ENCODE measurements around the gene CMTM8. TPM values are rescaled to one million over a fixed set of nuclear protein-coding genes. Genes with fewer than 3 reads are reported as not detected.

Gene CMTM8
- total RNA-seq, 1 experiment from 2014 or later, result 28.5 TPM

DNA sequence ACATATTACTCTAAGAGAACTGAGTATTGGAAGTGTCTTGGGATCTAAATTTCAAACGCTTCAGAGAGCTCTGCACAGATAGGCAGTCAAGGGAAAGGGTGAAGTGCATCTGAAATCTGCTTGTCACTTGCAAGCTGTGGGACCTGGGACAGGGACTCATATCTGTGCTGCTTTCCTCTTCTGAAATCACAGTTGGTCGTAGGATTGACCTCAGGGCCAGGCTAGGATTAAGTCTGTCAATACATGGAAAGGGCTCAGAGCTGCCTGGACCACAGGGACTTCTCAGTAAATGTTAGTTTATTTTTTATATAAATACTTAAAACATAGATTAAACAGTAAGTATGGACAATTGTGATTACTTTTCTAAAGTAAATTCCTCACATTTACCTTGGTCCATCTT lies 78.5 kb downstream of the CMTM8 start:
- Histone ChIP-seq H3K36me3 (ENCODE audit: control insufficient read depth, insufficient read depth, low read length) (no peaks in the 10 kb centered on the region), H3K4me3 (ENCODE audit: low read depth, low read length) (no peak overlapping the region), H3K27me3 (replicated peaks; ENCODE audit: control insufficient read depth, insufficient read depth, low read length) (no peaks in the 10 kb centered on the region), H3K4me1 (peaks cover 25% of the 10 kb centered on the region), H3K9me3 (no peaks in the 10 kb centered on the region)
- ChIA-PET POLR2A (interaction anchor here (0.6 kb wide), 1 partner anchor 216 kb away, joined by 5 read pairs; no protein-coding TSS in a partner anchor), CTCF (interaction anchor here (0.6 to 1.1 kb wide), 4 partner anchors 19 to 1183 kb away, joined by 3 to 4 read pairs (median 3); no protein-coding TSS in a partner anchor)
- Mint-ChIP-seq H3K27ac (ENCODE audit: unreplicated experiment) (no peak overlapping the region), H3K4me1 (ENCODE audit: low read depth, unreplicated experiment) (peaks cover 23% of the 10 kb centered on the region), H3K36me3 (ENCODE audit: insufficient read depth, unreplicated experiment) (no peaks in the 10 kb centered on the region), H3K27me3 (ENCODE audit: insufficient read depth, unreplicated experiment) (no peaks in the 10 kb centered on the region), H3K9me3 (ENCODE audit: unreplicated experiment) (no peaks in the 10 kb centered on the region), H3K4me3 (ENCODE audit: unreplicated experiment) (no peak overlapping the region)
- peak; percentile 57 to 59 for DNase-seq
- TF ChIP-seq, protein P1, sequence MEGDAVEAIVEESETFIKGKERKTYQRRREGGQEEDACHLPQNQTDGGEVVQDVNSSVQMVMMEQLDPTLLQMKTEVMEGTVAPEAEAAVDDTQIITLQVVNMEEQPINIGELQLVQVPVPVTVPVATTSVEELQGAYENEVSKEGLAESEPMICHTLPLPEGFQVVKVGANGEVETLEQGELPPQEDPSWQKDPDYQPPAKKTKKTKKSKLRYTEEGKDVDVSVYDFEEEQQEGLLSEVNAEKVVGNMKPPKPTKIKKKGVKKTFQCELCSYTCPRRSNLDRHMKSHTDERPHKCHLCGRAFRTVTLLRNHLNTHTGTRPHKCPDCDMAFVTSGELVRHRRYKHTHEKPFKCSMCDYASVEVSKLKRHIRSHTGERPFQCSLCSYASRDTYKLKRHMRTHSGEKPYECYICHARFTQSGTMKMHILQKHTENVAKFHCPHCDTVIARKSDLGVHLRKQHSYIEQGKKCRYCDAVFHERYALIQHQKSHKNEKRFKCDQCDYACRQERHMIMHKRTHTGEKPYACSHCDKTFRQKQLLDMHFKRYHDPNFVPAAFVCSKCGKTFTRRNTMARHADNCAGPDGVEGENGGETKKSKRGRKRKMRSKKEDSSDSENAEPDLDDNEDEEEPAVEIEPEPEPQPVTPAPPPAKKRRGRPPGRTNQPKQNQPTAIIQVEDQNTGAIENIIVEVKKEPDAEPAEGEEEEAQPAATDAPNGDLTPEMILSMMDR (IDR thresholded peaks at IDR 0.05; ENCODE audit: insufficient read depth in 1 of 2, low read depth in 1 of 2, low read length in 1 of 2, severe bottlenecking in 1 of 2, unreplicated experiment in 1 of 2), result no peak
- no TSS peak for BruUV-seq (replicated peaks)
- intact Hi-C loops (cut with micrococcal nuclease; ENCODE audit: unreplicated experiment), result loop anchor here (2.0 kb wide), 1 partner anchor 30 kb away; no protein-coding TSS in a partner anchor

DNA sequence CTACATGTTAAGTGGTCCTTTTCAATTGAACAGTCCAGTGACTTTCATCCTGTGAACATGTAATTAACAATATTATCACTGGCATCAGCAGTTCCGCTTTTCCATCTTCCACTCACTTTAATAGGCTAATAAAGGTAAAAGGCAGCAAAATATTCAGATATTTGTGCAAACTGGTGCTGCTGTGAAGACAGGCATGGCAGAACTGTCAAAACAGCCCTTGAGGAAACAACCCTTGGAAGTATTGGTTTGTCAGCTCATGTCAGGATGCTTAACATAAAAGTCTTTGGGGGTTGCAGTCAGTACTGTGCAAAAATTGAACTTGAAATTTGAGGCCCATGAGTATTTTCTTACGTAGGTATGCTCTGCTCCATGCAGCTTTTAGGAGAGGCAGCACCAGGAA lies 81.1 kb downstream of the CMTM8 start:
- TF ChIP-seq, protein P1 (IDR thresholded peaks at IDR 0.05; ENCODE audit: insufficient read depth in 1 of 2, low read depth in 1 of 2, low read length in 1 of 2, severe bottlenecking in 1 of 2, unreplicated experiment in 1 of 2), result no peak
- H3K9me3 ChIP-seq, result no peaks in the 10 kb centered on the region
- Mint-ChIP-seq H3K4me1 (ENCODE audit: low read depth, unreplicated experiment) (peaks cover 14% of the 10 kb centered on the region), H3K27me3 (ENCODE audit: insufficient read depth, unreplicated experiment) (no peaks in the 10 kb centered on the region), H3K9me3 (ENCODE audit: unreplicated experiment) (no peaks in the 10 kb centered on the region), H3K27ac (ENCODE audit: unreplicated experiment) (no peak overlapping the region), H3K4me3 (ENCODE audit: unreplicated experiment) (no peak overlapping the region), H3K36me3 (ENCODE audit: insufficient read depth, unreplicated experiment) (no peaks in the 10 kb centered on the region)
- DNase-seq, result no peak
- H3K27me3 ChIP-seq (replicated peaks; ENCODE audit: control insufficient read depth, insufficient read depth, low read length), result no peaks in the 10 kb centered on the region
- intact Hi-C loops (cut with micrococcal nuclease; ENCODE audit: unreplicated experiment), result no loop called here
- peaks cover 15% of the 10 kb centered on the region for H3K4me1 ChIP-seq
- H3K36me3 ChIP-seq (ENCODE audit: control insufficient read depth, insufficient read depth, low read length), result no peaks in the 10 kb centered on the region; the same call in 1 of the 2 replicates
- ChIA-PET POLR2A (no interaction called here), CTCF (no interaction called here)
- H3K4me3 ChIP-seq (ENCODE audit: low read depth, low read length), result no peak overlapping the region
- no TSS peak for BruUV-seq (replicated peaks)

DNA sequence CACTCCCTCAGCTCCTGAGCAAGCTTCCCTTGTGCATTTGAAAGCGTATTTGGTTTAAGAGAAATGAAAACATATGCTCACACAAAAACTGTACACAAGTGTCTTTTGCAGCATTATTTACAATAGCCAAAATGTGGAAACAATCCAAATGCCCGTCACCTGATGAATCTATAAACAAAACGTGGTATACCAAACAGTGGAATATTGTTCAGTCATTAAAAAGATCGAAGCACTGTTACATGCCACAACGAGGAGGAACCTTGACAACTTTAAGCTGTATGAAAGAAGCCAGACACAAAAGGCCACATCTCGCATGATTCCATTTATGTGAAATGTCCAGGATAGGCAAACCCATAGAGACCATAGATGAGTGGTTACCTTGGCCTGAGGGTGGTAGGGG lies 81.6 kb downstream of the CMTM8 start:
- Mint-ChIP-seq H3K4me1 (ENCODE audit: low read depth, unreplicated experiment) (peaks cover 14% of the 10 kb centered on the region), H3K27me3 (ENCODE audit: insufficient read depth, unreplicated experiment) (no peaks in the 10 kb centered on the region), H3K27ac (ENCODE audit: unreplicated experiment) (no peak overlapping the region), H3K36me3 (ENCODE audit: insufficient read depth, unreplicated experiment) (no peaks in the 10 kb centered on the region), H3K4me3 (ENCODE audit: unreplicated experiment) (no peak overlapping the region), H3K9me3 (ENCODE audit: unreplicated experiment) (no peaks in the 10 kb centered on the region)
- Histone ChIP-seq H3K36me3 (ENCODE audit: control insufficient read depth, insufficient read depth, low read length) (no peaks in the 10 kb centered on the region; the same call in 1 of the 2 replicates), H3K4me3 (ENCODE audit: low read depth, low read length) (no peak overlapping the region), H3K9me3 (no peaks in the 10 kb centered on the region), H3K4me1 (peaks cover 15% of the 10 kb centered on the region), H3K27me3 (replicated peaks; ENCODE audit: control insufficient read depth, insufficient read depth, low read length) (no peaks in the 10 kb centered on the region)
- intact Hi-C loops (cut with micrococcal nuclease; ENCODE audit: unreplicated experiment), result no loop called here
- no TSS peak for BruUV-seq (replicated peaks)
- TF ChIP-seq, protein P1 (IDR thresholded peaks at IDR 0.05; ENCODE audit: insufficient read depth in 1 of 2, low read depth in 1 of 2, low read length in 1 of 2, severe bottlenecking in 1 of 2, unreplicated experiment in 1 of 2), result no peak
- ChIA-PET CTCF (no interaction called here), POLR2A (no interaction called here)
- no peak for DNase-seq
